NCI-H2196 treated with DMSO at 0.1 percent for 48 hours (cell line): ENCODE results near the gene FBXL4.
"Not testable (repeated sequence)": the region's sequence is repeated elsewhere in the genome, so short reads cannot be mapped to it uniquely, and the experiment has no call there.

Source experiments
- DNase-seq: peaks from one replicate; lab custom pipeline; 2025; ENCODE audit not compliant: unreplicated experiment; lab: John Stamatoyannopoulos, UW

The FBXL4 gene

DNA sequence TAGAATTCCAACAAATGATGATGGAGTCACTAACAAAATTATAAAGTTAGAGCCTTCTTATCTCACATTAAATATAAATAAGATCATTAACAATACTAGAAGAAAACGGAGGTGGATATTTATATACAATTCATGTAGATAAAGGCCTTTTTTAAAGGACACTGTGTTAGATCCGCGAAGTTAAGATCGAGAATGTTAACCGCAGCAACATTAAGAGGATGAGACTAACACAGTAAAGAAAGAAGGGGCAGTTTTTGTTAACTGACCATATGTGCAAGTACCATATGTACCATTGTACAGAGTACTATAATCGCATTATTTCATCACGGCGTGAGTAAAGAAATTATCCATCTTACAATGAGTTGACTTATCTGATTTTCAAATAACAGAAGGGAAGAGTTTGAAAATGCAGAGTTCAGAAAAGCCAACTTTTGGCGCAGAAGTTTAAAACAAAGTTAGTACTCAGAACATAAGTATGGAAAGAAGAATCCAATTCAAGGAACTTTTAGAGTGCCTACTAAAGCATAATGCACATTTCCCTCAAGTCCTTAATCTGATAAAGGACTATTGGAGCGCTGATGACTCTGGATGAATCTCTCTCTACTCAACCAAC, 1.4 kb downstream of the FBXL4 start:
- no peak for DNase-seq

GRCh38 chr6:98945311-98946115, 2.2 kb downstream of the FBXL4 start:
- no peak for DNase-seq

- DNase-seq, result peak; percentile 78
These were observed 3.1 kb downstream of the FBXL4 start for GRCh38 chr6:98944598-98945081.

GRCh38 chr6:98944168-98944567, 3.6 kb downstream of the FBXL4 start:
- no peak for DNase-seq

GRCh38 chr6:98942263-98942803, 5.4 kb downstream of the FBXL4 start:
- DNase-seq, result no peak

GRCh38 chr6:98941319-98941718, 6.4 kb downstream of the FBXL4 start:
- no peak for DNase-seq

DNA sequence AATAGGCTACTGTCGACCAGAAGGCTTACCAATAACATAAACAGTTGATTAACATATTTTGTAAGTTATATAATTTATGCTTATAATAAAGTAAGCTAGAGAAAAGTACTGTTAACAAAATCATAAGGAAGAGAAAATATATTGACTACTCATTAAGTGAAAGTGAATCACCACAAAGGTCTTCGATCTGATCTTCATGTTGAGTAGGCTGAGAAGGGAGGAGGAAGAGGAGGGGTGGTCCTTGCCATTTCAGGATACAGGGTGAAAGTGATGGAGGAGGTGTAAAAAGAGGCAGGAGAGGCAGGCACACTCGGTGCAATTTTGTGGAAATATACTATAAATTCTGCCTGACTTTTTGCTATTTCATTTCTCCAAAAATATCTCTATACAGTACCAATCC, 10.4 kb downstream of the FBXL4 start:
- DNase-seq, result no peak

- no peak for DNase-seq
These were observed 15.4 kb downstream of the FBXL4 start for GRCh38 chr6:98932381-98932780.

GRCh38 chr6:98931696-98932095, 16.1 kb downstream of the FBXL4 start:
- no peak for DNase-seq

DNA sequence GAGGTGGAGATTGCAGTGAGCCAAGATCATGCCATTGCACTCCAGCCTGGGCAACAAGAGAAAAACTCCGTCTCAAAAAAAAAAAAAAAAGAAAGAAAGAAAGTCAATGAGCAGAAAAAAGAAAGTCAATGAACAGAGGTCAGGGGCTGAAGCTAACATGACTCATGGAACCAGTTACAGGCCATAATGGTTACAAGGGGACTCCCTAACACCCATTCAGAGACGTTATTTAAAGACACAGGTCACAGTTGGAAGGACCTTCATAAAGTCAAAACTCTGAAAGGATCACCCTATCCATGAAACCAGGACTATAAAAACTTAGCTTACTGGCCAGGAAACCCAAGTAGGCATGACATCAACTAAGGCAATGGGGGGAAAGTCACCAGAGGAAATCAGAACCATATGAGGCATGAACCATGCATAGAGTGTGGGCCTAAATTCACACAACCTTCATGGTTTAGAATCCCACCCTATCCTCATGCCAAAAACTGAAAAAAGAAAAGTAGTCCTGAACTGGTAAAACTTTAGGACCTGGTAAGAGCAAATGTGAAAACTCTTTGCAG, 18.2 kb downstream of the FBXL4 start:
- DNase-seq, result no peak

- no peak for DNase-seq
These were observed 19.1 kb downstream of the FBXL4 start for GRCh38 chr6:98928688-98929087.

GRCh38 chr6:98927534-98927933, 20.2 kb downstream of the FBXL4 start:
- no peak for DNase-seq

GRCh38 chr6:98925831-98926230, 21.9 kb downstream of the FBXL4 start:
- no peak for DNase-seq

- DNase-seq, result peak; percentile 65
These were observed 23.1 kb downstream of the FBXL4 start for GRCh38 chr6:98924647-98925046.

- no peak for DNase-seq
These were observed 26.8 kb downstream of the FBXL4 start for GRCh38 chr6:98920904-98921431.

GRCh38 chr6:98910946-98911345, 36.8 kb downstream of the FBXL4 start:
- not testable (repeated sequence) for DNase-seq

- no peak for DNase-seq
These were observed 38.5 kb downstream of the FBXL4 start for GRCh38 chr6:98909236-98909635.

DNA sequence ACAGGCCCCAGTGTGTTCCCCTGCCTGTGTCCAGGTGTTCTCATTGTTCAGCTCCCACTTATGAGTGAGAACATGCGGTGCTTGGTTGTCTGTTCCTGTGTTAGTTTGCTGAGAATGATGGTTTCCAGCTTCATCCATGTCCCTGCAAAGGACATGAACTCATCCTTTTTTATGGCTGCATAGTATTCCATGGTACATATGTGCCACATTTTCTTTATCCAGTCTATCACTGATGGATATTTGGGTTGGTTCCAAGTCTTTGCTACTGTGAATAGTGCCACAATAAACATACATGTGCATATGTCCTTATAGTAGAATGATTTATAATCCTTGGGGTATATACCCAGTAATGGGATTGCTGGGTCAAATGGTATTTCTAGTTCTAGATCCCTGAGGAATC, 41.4 kb downstream of the FBXL4 start:
- DNase-seq, result not testable (repeated sequence)

DNA sequence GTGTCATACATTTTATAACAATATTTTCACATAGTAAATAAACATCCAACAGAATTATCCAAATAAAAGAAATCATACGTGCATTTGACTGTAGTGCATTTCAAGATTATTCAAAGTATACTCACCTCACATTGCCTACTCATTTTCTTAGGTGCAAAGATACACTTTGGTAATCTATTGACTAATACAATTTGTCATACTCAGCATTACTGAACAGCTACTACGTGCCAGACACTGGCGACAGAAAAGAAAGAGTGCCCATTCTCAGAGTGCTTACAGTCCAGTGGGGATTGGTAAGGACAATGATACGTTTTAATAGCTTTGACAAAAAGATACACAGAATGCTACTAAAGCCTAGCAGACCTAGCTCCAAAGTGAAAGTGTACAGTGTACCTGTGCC, 42.0 kb downstream of the FBXL4 start:
- DNase-seq, result no peak

DNA sequence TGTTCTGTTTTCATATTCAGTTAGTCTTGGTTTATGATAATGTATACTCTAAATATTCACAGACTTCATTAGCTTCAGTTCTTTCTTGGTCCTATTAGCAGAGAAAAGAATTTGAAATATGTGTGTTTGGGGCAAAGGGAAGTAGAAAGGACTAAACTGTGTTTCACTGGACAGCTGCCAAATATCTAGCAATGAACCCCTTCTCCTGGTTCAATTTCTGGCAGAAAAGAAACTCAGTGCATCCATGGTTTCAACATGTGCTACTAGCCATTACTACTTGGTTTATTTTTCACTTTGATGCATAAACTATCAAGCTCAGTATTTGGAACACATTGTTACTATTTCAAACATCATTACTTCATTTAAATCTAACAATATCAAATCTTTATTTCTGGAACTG, 43.6 kb downstream of the FBXL4 start:
- no peak for DNase-seq

GRCh38 chr6:98900706-98901105, 47.0 kb downstream of the FBXL4 start:
- no peak for DNase-seq

DNA sequence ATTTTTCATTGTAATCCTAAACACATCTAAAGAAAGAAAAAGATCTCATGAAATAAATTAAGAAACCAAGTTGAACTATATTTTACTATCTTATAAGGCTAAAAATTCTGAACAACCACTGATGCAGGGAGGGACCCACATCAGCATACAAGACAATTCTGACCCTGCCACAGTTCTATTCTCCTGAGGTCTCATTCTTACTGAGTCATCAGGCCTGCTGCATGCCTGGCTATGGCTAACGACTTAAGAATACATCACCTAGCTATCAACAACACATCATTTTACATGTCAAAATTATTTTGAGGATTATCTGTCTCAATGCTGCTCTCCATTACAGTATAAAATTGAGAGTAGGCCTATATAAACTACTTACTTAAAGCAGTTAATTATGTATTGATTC, 52.9 kb downstream of the FBXL4 start:
- DNase-seq, result no peak
